ENCODE results near the gene TPH2. TPM values are rescaled to one million over a fixed set of nuclear protein-coding genes. Genes with fewer than 3 reads are reported as not detected.

The TPH2 gene
- total and polyA plus RNA-seq, 2 of the 13 experiments (the other 11 are each of a cell fraction or from before 2014, with no cell fraction given), result not detected

DNA sequence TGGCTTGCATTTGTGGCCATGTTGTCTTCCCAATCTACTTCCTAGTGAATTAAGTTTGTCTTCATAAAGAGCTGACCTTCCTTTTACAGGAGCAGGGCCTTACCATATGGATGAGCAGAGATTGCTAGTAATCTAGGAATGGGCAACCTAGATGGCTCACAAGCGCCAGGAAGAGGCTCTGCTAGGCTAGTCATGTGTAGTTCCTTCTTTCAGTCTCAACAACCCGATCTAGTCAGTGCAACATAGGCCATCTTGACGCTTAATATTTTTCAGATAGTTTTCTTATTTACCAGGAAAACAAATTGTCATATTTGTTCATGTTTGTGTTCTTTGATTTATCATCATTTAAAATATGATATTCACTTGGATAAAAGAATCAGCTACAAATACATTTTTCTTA lies 48.2 kb upstream of the TPH2 start:
- no peak overlapping the region for H2AFZ ChIP-seq (ENCODE audit: low read length)
- in situ Hi-C loops (cut with HindIII; ENCODE audit: extremely low pct_ligation_motif_present, low pct_unique_long_range_greater_than_20kb) (no loop called here), intact Hi-C loops (cut with micrococcal nuclease; ENCODE audit: unreplicated experiment) (no loop called here)
- H3K27me3 ChIP-seq (ENCODE audit: control insufficient read depth in 1 of 2, insufficient read depth in 2 of 2, low read length in 2 of 2), result no peaks in the 10 kb centered on the region
- no TSS peak for BruUV-seq (replicated peaks)
- peaks cover 0 to 3% of the 10 kb centered on the region in 2 experiments; a peak in 1 of 5 replicates for H3K36me3 ChIP-seq (replicated peaks in 1 of 2; ENCODE audit: control insufficient read depth in 1 of 2, insufficient read depth in 2 of 2, low read length in 2 of 2)
- no peak overlapping the region for H3K4me2 ChIP-seq (ENCODE audit: low read depth, low read length)
- ChIA-PET CTCF (ENCODE audit: low intra/inter-chr PET ratio, low total read pairs) (no interaction called here), POLR2A (no interaction called here)
- DNase-seq (ENCODE audit: low spot score) (no peak), FAIRE-seq (no peak), ATAC-seq (no peak)
- no peak overlapping the region for H3K4me3 ChIP-seq (replicated peaks in 1 of 3; ENCODE audit: insufficient read depth in 1 of 3, low read depth in 2 of 3, low read length in 3 of 3)
- H3K27ac ChIP-seq (ENCODE audit: extremely low read length, insufficient read depth, low read length), result no peak overlapping the region
- H3K9ac ChIP-seq (ENCODE audit: insufficient read depth, low read depth, low read length), result no peak overlapping the region
- WGBS (ENCODE audit: low lambda C conversion rate), result 77% methylated on average over 3 of the region's 3 CpGs
- no peaks in the 10 kb centered on the region for H3K79me2 ChIP-seq (ENCODE audit: insufficient read depth, low read length)
- TF ChIP-seq ARID2 (CRISPR knock-in tag; IDR thresholded peaks at IDR 0.05; ENCODE audit: borderline replicate concordance) (no peak), ZNF460 (CRISPR knock-in tag; IDR thresholded peaks at IDR 0.05; ENCODE audit: borderline replicate concordance) (no peak), ZNF337 (CRISPR knock-in tag; IDR thresholded peaks at IDR 0.05; ENCODE audit: borderline replicate concordance, low read depth) (no peak), YEATS4 (CRISPR knock-in tag; IDR thresholded peaks at IDR 0.05; ENCODE audit: borderline replicate concordance) (no peak), KDM6A (CRISPR knock-in tag; IDR thresholded peaks at IDR 0.05; ENCODE audit: low read depth) (no peak)
- TF ChIP-seq, protein P1, sequence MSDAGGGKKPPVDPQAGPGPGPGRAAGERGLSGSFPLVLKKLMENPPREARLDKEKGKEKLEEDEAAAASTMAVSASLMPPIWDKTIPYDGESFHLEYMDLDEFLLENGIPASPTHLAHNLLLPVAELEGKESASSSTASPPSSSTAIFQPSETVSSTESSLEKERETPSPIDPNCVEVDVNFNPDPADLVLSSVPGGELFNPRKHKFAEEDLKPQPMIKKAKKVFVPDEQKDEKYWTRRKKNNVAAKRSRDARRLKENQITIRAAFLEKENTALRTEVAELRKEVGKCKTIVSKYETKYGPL (CRISPR knock-in tag; IDR thresholded peaks at IDR 0.05), result no peak
- H4K20me1 ChIP-seq (ENCODE audit: insufficient read depth, low read length), result no peaks in the 10 kb centered on the region
- no peaks in the 10 kb centered on the region for H3K9me3 ChIP-seq (ENCODE audit: low read length)
- no peaks in the 10 kb centered on the region for H3K4me1 ChIP-seq (ENCODE audit: insufficient read depth, low read length)

DNA sequence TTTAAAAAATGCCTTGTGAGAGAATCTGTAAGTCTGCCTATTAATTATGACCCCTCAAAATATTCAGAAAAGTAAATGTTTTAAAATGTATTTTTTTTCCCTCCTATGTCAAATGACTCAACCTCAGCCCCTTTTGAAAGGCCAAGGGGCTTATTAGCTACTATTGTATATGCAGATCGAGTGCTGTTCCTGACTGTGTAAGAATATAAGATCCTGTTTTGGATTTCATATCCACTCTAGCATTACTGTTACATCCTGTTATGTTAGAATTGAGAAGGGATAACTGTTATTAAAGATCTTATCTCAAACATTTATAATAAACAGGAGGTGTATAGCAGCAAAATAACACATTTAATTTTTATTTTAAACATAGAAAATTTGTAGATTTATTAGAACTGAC lies 46.6 kb upstream of the TPH2 start:
- no peak overlapping the region for H3K27ac ChIP-seq (ENCODE audit: extremely low read length, insufficient read depth, low read length)
- H3K27me3 ChIP-seq (ENCODE audit: control insufficient read depth in 1 of 2, insufficient read depth in 2 of 2, low read length in 2 of 2), result no peaks in the 10 kb centered on the region
- no peak overlapping the region for H3K4me2 ChIP-seq (ENCODE audit: low read depth, low read length)
- FAIRE-seq, result no peak
- BruUV-seq (replicated peaks), result no TSS peak
- DNase-seq (ENCODE audit: low spot score), result no peak
- H3K36me3 ChIP-seq (replicated peaks in 1 of 2; ENCODE audit: control insufficient read depth in 1 of 2, insufficient read depth in 2 of 2, low read length in 2 of 2), result 0 out of 5 replicates have a peak, but pooled peaks cover 0 to 3% of the 10 kb centered on the region in 2 experiments
- H2AFZ ChIP-seq (ENCODE audit: low read length), result no peak overlapping the region
- no peaks in the 10 kb centered on the region for H4K20me1 ChIP-seq (ENCODE audit: insufficient read depth, low read length)
- no peaks in the 10 kb centered on the region for H3K4me1 ChIP-seq (ENCODE audit: insufficient read depth, low read length)
- in situ Hi-C loops (cut with HindIII; ENCODE audit: extremely low pct_ligation_motif_present, low pct_unique_long_range_greater_than_20kb), result no loop called here
- no peak for ATAC-seq
- H3K9ac ChIP-seq (ENCODE audit: insufficient read depth, low read depth, low read length), result no peak overlapping the region
- no peak overlapping the region for H3K4me3 ChIP-seq (replicated peaks in 1 of 3; ENCODE audit: insufficient read depth in 1 of 3, low read depth in 2 of 3, low read length in 3 of 3)
- H3K9me3 ChIP-seq (ENCODE audit: low read length), result no peaks in the 10 kb centered on the region
- intact Hi-C loops (cut with micrococcal nuclease; ENCODE audit: unreplicated experiment), result no loop called here
- H3K79me2 ChIP-seq (ENCODE audit: insufficient read depth, low read length), result no peaks in the 10 kb centered on the region
- ChIA-PET CTCF (ENCODE audit: low intra/inter-chr PET ratio, low total read pairs) (no interaction called here), POLR2A (no interaction called here)
- 63% methylated on average over 1 of the region's 1 CpG for WGBS (ENCODE audit: low lambda C conversion rate)
- TF ChIP-seq, protein P2, sequence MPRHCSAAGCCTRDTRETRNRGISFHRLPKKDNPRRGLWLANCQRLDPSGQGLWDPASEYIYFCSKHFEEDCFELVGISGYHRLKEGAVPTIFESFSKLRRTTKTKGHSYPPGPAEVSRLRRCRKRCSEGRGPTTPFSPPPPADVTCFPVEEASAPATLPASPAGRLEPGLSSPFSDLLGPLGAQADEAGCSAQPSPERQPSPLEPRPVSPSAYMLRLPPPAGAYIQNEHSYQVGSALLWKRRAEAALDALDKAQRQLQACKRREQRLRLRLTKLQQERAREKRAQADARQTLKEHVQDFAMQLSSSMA (CRISPR knock-in tag; IDR thresholded peaks at IDR 0.05), result no peak
- TF ChIP-seq, protein P3, sequence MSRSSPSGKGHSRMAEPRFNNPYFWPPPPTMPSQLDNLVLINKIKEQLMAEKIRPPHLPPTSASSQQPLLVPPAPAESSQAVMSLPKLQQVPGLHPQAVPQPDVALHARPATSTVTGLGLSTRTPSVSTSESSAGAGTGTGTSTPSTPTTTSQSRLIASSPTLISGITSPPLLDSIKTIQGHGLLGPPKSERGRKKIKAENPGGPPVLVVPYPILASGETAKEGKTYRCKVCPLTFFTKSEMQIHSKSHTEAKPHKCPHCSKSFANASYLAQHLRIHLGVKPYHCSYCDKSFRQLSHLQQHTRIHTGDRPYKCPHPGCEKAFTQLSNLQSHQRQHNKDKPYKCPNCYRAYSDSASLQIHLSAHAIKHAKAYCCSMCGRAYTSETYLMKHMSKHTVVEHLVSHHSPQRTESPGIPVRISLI (CRISPR knock-in tag; IDR thresholded peaks at IDR 0.05; ENCODE audit: borderline replicate concordance), result no peak
- TF ChIP-seq, protein P4, sequence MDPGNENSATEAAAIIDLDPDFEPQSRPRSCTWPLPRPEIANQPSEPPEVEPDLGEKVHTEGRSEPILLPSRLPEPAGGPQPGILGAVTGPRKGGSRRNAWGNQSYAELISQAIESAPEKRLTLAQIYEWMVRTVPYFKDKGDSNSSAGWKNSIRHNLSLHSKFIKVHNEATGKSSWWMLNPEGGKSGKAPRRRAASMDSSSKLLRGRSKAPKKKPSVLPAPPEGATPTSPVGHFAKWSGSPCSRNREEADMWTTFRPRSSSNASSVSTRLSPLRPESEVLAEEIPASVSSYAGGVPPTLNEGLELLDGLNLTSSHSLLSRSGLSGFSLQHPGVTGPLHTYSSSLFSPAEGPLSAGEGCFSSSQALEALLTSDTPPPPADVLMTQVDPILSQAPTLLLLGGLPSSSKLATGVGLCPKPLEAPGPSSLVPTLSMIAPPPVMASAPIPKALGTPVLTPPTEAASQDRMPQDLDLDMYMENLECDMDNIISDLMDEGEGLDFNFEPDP (CRISPR knock-in tag; conservative IDR thresholded peaks at IDR 0.05), result no peak
- TF ChIP-seq, protein P5, sequence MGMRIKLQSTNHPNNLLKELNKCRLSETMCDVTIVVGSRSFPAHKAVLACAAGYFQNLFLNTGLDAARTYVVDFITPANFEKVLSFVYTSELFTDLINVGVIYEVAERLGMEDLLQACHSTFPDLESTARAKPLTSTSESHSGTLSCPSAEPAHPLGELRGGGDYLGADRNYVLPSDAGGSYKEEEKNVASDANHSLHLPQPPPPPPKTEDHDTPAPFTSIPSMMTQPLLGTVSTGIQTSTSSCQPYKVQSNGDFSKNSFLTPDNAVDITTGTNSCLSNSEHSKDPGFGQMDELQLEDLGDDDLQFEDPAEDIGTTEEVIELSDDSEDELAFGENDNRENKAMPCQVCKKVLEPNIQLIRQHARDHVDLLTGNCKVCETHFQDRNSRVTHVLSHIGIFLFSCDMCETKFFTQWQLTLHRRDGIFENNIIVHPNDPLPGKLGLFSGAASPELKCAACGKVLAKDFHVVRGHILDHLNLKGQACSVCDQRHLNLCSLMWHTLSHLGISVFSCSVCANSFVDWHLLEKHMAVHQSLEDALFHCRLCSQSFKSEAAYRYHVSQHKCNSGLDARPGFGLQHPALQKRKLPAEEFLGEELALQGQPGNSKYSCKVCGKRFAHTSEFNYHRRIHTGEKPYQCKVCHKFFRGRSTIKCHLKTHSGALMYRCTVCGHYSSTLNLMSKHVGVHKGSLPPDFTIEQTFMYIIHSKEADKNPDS (CRISPR knock-in tag; IDR thresholded peaks at IDR 0.05), result no peak
- no peak for TF ChIP-seq ONECUT2 (CRISPR knock-in tag; IDR thresholded peaks at IDR 0.05)
- TF ChIP-seq ZBTB20 (CRISPR knock-in tag; IDR thresholded peaks at IDR 0.05; ENCODE audit: borderline replicate concordance, low read depth), result no peak
- TF ChIP-seq ZNF703 (CRISPR knock-in tag; IDR thresholded peaks at IDR 0.05; ENCODE audit: borderline replicate concordance), result no peak

All from HepG2 (cell line).